CD4-positive, alpha-beta T cell treated with Interleukin-21 for 1 hour (primary cell): ENCODE results near the gene KSR1.
"Not testable (repeated sequence)": the region's sequence is repeated elsewhere in the genome, so short reads cannot be mapped to it uniquely, and the experiment has no call there.

ENCODE experiments used
- DNase-seq: peaks from one replicate; pipeline ENCODE4 v3.0.0-alpha.2; 2020

KSR1 gene

DNA sequence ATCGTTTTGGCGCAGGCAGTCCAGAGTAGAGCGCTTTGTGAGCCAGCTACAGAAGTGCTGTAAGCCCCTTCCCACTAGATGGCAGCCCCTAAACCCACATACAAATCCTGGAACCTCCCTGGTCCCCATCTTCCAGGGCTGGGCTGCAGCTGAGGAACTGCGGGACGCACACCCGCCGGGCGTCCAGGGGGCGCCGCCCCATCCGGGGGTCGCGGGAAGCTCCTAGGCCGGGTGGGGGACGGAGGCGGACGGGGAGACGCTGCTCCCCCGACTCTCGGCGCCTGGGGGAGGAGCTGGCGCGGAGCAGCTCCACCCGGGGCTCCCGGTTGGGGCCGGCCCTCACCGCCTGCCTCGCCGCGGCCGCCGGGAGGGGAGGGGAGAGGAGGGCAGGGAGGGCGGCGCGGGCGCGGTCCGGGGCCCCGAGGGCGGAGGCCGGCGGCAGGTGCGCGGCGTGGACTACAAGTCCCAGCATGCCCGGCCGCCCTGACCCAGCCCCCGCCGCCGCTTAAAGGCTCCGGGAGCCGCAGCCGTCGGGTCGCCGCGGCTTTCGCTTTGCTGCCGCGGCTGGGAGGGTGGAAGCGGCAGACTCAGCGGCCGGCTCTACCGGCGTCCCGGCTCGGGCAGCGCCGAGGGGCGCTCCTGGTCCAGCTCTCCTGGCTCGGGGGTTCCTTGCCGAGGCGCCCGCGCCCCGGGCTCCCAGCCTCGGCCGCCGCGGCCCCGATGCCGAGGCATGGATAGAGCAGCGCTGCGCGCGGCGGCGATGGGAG, at the start of gene KSR1:
KSR1 (plus strand) TSS at position 535 of the 767 bp plus-strand sequence; CDS start at position 731, 196 bp downstream.
- peak; percentile 86 for DNase-seq

DNA sequence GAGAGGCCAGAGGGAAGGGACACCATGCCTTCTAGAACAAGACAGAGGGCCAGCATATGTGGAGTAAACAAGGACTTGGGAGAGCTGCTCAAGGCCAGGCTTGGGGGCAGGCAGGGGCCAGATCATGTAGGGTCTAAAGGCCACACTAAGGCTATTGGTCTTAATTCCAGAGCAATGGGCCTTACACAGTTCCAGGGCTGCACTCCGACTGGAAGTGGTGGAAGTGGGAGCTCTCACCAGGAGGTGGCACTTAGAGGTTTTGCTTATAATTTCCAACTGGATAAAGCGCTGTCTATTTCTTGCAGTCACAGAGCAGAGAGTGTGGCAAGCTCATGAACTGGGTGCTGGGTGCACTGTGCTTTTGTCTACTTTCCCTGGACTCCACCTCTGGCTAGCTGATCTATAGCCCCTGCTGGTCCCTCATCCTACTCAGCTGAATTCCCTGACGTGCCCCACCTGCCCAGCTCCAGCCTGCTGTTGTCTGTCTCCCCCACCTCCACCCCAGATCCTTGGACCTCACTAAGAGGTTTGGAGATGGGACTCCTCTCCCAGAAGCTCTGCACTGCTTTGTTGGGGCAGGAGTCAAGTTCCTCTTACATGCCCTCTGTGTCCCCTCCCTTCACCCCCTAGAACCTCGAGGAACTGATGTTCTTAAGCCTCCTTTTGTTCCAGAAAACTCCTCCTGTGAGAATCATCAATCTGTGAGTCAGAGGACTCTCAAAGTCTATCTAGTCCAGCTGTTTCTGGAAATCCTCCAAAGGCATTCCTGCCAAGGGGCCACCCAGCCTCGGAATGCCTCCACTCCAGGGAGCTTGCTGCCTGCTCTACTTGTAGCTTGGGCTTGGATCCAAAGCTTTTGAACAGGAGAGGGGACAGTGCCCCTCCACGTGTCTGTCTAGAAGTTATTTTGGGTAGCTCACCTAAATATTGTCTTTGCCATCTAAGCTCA, 48.1 kb upstream of the KSR1 start:
- no peak for DNase-seq

DNA sequence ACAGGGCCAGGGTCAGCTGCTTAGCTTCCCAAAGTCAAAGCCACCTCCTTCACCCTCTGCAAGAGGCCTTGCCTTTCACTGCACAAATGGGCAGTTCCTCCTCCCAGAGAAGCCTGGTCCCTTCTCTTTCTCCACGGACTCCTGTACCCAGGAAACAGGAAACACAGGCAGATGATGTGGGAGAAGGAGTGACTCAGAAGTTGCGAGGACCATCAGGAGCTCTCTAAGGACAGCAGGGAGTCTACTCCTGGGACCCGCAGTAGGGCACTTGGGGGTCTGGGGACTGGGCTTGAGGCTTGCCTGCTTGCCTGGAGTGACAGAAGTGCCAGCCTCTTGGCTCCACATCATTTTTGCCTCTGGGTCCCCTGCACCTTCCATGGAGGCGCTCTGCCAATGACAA, 47.4 kb upstream of the KSR1 start:
- no peak for DNase-seq

DNA sequence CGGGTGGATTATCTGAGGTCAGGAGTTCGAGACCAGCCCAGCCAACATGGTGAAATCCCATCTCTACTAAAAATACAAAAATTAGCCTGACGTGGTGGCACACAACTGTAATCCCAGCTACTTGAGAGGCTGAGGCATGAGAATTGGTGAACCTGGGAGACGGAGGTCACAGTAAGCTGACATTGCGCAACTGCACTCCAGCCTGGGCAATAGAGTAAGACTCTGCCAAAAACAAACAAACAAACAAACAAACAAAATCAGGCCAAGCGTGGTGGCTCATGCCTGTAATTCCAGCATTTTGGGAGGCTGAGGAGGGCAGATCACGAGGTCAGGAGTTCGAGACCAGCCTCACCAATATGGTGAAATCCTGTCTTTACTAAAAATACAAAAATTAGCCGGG, 44.1 kb upstream of the KSR1 start:
- DNase-seq = not testable (repeated sequence)

DNA sequence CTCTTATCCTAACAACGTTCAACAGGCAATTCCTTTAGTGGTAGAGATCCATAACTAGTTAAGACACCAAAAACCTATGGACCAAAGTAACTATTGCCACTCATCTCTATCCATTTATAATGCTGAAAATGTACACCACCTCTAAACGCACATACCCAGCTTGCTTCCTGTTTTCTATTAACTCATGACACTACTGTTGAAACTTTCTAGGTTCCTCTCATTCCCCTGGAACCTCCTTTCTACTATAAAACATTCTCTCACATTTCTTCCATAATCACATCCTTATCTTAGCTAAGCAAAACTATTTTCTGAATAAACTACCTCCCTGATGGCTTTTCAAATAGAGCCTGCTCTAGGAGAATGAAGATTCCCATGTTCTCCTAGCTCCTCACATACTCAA, 42.9 kb upstream of the KSR1 start:
- DNase-seq = no peak

DNA sequence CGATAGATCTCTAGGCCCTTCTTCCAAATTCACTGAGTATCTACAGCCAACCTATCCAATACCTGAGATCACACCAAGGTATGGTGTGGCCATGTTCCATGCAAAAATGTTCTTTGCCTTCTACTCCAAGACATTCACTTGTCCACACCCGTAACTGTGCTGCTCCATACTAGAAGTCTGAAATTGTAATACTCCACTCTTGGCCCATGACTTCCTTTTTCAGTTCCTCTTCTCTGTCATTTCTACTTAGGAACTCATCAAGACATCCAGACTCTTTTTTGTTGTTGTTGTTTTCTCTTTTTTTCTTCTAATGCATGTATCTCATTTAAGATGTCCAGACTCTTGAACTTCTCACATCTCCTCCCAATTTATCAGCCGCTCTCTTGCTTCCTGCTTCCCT, 42.5 kb upstream of the KSR1 start:
- no peak for DNase-seq

DNA sequence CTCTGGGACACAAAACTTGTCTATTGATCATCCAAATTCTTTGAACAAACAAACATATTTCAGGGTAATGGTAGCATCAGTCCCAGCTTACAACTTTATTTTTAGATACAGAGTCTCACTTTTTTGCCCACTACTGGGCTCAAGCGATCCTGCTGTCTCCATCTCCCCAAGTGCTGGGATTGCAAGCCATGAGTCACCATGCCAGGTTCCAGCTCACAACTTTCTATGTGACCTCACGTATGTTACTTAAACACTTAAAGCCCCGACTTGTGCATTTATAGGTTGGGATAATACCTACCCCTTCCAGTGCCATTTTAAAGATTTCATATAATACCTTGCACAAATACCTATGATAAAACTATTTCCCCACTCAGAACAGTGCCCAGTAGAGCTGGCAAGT, 42.0 kb upstream of the KSR1 start:
- no peak for DNase-seq

DNA sequence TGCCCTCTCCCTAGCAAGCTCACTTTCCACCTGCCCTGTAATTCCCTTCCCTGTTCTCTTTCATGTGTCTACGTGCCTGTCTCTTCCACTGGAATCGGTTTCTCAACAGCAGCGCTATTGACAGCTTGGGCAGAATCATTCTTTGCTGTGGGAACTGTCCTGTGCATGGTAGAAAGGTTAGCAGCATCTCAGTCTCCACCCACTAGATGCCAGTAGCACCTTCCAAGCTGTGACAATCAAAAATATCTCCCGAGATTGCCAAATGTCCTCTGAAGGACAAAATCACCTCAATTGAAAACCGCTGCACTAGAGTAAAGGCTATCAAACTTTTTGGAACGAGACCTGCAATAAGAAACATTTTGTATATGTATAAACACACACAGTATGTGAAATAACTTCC, 41.6 kb upstream of the KSR1 start:
- no peak for DNase-seq

DNA sequence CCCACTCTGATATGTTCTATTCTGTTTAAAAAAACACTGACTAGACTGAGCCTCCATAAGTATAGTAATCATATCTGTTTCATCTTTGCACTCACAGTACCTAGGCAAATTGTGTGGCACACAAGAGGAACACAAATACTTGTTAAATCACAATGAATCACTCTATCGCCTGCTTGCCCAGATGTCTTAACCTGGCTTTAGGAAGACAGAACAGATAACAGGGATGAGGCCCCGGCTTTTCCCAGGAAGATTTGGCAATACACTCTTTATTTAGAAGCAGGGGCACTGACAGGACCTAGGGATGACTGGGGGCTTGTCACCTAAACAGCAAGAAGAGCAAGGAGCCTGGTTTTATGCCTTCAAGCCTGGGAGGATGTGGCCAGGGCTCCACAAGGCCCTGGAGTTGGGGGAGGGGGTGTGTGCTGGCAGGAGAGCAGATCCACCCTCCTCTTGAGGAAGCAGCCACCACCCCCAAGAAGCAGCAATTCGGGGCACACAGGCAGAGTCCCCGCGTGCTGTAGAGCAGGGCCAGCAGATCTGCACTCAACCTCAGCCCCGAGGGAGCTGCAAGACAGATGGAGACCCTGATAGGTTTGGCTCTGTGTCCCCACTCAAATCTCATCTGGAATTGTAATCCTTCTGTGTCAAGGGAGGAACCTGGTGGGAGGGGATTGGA, 41.0 kb upstream of the KSR1 start:
- no peak for DNase-seq

DNA sequence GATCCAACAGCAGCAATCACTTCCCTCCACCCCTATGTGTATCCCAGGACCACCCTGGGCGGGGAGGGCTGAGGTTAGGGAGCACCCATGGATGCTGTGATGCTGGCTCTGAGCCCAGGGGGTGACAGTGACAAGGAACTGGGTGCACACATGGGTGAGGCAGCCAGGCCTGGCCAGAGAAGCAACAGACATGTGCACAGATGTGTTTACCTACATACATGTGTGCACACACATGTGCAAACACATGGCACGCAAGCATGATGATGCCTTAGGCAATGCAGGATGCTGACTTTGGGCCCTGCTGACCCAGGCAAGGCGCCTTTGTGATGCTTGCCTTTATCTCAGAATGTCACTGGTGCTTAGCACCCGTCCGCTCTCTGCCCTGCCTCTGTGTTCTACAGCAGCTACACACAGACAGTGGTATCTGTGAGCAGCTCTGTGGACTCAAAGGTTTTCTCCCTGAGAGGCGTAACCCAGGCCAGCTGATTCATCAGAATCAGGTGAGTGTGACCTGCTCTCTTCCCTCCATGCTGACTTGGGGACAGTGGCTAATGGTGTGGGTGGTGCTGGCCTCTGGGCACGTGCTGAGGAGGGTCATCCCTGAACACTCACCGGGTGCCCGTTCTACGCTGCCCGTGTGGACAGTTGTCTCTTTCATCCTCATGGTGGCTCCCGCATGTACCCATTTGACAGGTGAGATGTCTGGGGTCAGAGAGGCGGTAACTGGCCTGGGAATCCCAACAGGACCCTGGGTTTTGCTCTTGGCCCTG, 38.5 kb upstream of the KSR1 start:
- no peak for DNase-seq

DNA sequence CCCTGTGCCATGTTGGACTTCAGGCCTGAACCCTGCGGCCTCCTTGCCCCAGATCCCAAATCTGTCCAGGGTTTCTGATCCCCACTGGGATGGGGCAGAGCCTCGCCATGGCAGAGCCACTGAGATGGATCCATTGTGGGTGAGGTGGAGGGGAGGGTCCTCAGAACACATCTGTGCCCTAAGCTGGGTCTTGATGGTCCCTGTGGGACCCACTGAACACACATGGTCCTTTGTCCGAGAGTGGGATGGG, 38.0 kb upstream of the KSR1 start:
- no peak for DNase-seq

DNA sequence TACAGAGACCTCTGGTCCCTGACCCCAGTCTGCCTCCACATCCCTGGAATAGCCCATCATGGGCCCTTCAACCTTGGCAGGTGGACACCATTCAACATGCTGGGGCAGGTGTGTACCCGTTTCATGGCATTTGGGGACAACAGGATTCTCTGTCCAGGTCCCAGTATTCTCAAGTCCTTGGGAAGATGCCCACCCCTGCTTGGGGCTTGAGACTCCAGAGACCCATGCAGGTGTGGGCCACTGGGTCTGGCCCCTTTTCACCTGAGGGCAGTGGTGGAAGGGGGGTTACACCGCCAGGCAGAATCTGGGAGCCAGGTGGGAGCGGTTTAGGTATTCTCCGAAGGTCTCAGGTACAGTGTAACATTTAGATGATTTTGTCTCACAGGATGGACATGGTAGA, 37.1 kb upstream of the KSR1 start:
- no peak for DNase-seq

DNA sequence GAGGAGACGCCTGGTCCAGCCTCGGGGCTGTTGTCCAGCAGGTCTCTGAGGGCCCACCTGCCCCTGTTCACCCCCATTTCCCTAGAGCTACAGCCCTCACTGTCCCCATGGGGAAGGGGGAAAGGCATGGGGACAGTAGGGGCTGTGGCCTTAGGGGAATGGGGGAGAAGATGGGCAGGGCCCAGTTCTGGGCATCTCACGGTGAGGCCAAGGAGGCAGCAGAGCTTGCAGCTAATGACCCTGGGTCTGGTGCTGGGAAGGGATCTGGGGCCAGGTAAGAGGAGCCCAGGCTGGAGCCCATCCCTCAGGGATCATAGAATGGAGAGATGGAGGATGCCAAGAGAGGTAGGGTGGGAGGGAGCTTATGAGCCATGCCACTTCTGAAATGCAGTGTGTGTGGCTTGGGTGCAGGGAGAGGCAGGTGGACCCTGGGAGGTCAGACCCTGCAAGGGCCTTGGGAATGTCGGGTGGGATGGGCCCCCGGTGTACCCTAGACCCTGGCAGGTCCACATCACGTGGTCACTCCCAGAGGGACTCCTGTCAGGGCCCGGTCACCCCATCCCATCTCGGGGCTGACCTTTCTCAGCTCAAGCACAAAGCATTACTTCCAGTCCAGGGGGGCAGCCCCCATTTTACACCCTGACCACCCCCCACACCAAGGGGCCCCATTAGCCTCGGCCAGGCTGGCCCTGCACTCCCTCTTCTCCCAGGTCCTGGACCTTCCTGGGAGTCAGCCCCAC, 35.9 kb upstream of the KSR1 start:
- no peak for DNase-seq

DNA sequence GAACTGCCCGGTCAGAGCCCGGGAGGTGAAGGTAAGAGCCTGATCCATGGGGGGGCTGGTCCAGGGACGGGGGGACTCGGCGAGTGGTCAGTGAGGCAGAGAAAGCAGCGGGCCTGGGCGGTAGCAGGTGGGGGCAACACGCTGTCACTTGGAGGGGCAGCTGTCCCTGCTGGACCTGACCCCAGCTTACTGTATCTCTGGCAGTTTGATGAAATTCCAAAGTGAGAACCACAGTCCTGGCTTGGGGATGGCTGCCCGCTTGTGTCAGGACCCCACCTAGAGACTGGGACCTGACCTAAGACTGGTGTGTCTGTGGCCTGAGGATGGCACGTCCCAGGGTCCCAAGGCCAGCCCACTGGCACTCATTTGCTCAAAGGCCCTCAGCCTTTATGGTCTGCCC, 35.1 kb upstream of the KSR1 start:
- no peak for DNase-seq

DNA sequence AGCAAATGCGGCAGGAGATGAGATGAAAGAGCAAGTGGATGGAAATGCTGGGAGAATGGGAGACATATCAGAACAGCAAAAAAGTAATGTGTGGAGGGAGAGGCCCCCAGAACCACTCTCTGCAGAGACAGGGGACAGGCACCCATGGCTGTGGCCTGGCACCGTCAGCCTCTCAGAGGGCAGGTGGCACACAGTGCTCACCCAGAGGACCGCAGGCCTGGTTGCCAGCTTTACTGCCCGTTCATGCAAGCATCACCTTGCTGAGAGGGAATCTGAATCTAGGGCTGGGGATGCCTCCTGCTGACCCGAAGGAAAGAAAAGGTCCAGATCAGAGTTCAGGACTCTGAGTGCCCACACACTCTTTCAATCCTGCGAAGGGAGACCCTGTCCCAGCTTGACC, 34.6 kb upstream of the KSR1 start:
- DNase-seq = not testable (repeated sequence)

DNA sequence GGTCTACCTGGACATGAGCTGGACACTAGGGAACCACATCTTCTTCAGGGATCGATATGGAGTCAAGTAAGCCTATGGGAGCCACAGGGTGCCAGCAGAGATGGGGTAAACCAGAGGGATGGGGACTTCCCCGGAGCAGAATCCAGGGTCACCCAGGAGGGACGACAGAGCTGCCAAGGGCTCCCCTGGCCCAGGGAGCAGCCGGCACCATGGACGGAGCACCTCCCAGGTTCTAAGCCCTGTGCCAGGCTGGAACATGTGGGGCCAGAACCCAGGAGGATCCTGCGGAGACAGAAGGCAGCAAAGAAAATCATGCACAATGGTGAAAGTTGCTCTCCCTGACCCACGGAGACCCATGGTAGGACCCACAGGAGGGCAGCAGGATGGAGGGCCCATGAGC, 33.6 kb upstream of the KSR1 start:
- no peak for DNase-seq

DNA sequence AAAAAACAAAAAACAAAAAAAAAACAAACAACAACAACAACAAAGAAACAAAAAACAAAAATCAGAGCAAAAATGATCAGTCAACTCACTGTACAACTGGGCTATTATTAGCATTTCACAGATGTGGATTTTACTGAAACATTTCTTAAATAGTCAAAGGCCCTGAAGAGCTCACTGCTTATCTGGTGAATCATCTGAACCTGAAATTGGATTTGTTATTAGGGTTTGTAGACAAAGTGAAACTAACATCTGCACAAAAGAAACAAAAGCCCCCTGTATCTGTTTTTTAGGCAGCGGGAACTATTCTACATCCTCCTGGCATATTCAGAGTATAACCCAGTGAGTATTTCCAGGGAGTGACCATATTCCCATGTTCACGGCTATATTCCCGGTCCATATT, 32.6 kb upstream of the KSR1 start:
- no peak for DNase-seq

DNA sequence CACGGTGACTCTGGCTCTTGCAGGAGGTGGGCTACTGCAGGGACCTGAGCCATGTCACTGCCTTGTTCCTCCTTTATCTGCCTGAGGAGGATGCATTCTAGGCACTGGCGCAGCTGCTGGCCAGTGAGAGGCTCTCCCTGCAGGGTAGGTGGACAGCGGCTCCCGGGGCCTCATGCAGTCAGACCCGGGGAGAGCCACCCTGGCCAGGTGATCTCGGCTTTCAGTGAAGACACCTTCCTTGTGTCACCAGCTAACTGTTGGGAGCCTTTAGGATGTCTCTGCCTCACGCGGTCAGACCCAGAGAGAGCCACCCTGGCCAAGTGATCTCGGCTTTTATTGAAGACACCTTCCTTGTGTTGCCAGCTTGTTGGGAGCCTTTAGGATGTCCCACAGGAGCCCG, 31.7 kb upstream of the KSR1 start:
- no peak for DNase-seq

DNA sequence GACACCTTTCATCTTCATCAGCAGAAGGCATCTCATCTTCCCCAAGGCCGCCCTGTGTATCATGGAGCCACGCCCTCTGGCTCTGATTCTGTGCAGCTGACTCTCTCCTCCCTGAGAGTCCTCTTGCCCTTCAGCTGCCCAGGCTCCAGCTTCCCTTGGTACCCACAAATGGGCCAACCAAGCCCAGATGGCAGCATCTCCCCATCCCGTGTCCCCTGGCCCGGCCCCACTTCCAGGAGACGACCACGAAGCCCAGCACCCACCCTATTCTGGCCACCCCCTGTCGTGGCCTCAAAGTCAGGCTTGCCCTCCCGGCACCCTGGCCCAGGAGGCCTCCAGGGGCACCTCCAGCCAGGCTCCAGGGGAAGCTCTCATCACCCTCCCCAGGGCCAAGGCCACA, 31.3 kb upstream of the KSR1 start:
- no peak for DNase-seq

DNA sequence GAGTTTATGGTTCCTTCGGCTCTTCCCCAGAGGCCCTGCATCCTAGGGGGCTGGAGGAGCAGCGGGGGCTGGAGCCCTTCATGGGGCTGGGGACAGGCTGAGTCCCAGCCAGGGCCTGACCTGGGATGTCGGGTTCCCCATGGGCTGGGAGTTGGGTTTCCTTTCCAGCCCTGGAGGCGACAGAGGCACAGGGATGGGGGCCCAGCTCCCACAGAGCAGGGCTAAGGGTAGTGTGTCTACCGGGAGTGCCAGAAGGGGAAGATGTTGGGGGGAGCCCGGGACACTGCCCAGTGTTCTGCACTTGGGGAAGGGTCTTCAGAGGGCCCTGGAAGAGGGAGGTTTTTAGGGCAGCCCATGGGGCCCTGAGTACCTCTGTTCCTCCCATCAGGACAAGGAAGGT, 30.7 kb upstream of the KSR1 start:
- not testable (repeated sequence) for DNase-seq

DNA sequence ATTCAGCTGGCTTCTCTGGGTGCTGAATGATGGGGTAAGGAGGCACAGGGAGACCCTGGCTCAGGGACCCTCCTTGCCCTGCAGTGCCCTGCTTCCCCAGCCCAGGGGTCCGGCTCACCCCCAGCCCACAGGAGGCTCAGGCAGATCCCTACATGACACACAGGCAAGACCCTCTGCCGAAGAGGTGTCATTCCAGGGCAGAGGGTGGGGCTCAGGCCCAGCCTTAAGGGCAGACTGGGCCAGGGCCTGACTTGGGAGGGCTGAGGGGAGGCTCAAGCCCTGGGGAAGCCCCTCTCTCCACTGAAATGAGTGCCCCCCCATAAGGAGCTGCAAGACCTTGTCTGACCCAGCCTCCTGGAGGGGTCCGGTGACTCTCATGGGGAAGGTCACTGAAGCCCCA, 30.3 kb upstream of the KSR1 start:
- DNase-seq = no peak

DNA sequence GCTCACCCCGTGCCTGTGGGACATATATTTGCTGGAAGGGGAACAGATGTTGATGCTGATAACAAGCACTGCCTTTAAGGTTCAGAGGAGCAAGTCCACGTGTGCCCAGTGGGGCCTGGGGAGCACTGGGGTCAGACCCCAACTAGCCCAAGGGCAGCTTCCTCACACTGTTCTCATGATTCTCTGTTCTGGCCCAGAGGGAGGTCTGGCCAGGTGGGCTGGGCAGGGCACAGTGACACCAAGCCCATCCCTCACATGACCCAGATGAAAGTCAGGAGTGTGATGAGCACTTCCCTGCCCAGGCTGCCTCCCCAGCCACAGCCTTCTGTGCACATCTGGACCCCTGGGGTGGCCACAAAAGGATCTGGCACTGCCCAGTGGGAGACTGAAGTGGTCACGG, 29.8 kb upstream of the KSR1 start:
- not testable (repeated sequence) for DNase-seq
